LoVo (cell line): ENCODE results near the gene BICDL2.

Experiments used
- DNase-seq: peaks from one replicate; pipeline ENCODE4 v3.0.0-alpha.2; 2016; ENCODE audit warnings: low spot score

Gene BICDL2

DNA sequence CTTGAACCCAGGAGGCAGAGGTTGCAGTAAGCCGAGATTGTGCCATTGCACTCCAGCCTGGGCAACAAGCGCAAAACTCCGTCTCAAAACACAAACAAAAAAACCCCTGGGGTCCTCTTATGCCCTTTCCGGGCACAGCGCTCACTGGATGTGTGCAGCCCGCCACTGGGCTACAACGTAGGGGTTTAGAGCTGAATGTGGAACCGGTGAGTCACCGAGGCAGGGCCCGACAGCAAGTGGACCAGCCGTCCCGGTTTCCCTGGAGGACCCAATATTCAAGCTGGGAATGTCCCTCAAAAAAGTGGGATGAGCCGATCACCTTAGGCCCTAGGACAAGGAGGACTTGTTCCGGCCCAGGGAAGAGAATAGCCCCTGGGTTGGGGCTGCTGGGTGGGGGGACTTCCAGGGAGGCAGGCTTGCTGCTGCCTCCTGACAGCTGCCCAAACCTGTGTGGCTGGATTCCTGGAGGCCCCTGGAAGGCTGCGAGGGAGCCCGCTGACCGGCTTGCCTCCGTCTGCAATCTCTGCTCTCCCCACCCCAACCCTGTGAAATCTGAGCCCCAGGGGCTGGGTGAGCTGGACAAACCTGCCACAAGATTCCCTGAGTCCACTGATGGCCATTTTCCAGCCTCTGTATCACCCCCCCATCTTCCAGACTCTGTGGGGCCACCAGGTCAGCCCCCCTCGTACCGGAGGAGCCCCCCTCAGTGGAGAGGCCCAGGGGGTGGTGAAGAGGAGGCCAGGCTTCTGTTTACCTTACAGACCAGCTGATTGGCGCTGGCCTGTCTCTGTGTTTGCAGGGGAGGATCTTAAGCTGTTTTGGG, 27.0 kb downstream of the BICDL2 start:
- no peak for DNase-seq

GRCh38 chr16:3008690-3009037, 28.1 kb downstream of the BICDL2 start:
- DNase-seq: no peak

DNA sequence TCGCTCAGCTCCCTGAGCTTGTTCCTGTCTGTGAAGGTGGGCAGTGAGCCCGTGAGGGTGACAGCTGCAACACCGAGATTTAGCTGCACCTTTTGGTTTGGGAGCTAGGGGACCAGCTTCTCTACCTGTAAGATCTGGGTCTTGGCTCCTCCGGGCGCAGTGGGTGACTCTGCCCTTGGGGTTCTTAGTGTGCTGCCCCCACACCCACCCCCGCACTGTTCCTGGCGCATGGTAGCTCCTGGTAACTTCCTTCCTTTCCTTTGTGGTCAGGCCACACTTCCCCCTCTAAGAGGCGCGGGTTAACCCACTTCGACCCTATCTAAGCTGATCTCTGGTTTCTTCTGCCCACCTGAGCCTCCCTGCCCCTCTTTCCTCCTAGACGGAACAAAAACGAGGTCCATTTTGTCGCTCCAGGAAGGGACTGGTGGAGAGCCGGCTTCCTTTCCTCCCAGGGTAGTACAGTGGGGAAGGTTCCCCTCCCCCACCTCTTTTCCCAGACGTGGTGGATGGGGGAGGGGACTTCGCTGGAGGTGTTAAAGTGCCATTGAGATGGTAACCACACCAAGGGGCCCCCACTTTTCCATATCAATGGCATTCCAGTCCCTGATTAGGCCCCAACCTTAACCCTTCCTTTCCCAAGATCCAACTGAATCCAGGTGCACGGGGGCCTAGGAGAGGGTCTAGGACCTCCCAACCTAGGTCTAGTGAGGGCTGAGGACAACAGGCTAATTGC, 28.6 kb downstream of the BICDL2 start:
- DNase-seq: no peak

GRCh38 chr16:3007059-3007956, 29.4 kb downstream of the BICDL2 start:
- no peak for DNase-seq

GRCh38 chr16:3004781-3005284, 31.9 kb downstream of the BICDL2 start:
- DNase-seq: peak; percentile 44

- no peak for DNase-seq
Observed at GRCh38 chr16:3004319-3004718, 32.4 kb downstream of the BICDL2 start.

DNA sequence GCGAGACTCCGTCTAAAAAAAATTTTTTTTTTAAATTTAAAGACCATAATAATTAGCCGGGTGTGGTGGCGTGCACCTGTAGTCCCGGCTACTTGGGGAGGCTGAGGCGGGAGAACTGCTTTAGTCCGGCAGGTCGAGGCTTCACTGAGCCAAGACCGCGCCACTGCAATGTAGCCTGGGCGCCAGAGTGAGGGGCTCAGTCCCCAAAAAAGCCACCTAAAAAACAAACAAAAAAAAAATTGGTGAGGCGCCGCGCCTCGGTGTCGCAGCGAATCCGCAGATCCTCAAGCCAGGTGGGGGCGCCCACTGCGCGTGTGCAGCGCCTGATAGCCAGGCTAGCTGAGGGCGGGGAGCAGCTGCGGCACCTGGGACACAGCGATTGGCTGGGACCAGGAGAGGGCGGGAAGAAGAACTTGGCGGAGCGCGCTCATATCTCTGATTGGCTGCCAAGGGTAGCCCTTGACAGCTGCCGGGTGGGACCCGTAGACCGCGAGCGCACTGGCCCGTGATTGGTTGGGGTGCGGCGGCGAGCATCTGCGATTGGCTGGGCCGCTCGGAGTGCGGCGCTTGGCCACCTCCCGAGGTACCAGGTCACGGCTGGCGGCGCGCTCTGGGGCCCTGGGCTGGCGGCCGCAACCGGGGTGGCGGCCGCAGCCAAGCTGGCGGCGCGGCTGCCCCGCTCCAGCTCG, 33.0 kb downstream of the BICDL2 start:
- DNase-seq: peak; percentile 99

- no peak for DNase-seq
Observed at GRCh38 chr16:3001316-3001715, 35.4 kb downstream of the BICDL2 start.

GRCh38 chr16:3000540-3000939, 36.2 kb downstream of the BICDL2 start:
- no peak for DNase-seq

GRCh38 chr16:2999929-3000328, 36.8 kb downstream of the BICDL2 start:
- DNase-seq: no peak

GRCh38 chr16:2996298-2996697, 40.4 kb downstream of the BICDL2 start:
- DNase-seq: no peak

GRCh38 chr16:2992383-2993081, 44.2 kb downstream of the BICDL2 start:
- no peak for DNase-seq

DNA sequence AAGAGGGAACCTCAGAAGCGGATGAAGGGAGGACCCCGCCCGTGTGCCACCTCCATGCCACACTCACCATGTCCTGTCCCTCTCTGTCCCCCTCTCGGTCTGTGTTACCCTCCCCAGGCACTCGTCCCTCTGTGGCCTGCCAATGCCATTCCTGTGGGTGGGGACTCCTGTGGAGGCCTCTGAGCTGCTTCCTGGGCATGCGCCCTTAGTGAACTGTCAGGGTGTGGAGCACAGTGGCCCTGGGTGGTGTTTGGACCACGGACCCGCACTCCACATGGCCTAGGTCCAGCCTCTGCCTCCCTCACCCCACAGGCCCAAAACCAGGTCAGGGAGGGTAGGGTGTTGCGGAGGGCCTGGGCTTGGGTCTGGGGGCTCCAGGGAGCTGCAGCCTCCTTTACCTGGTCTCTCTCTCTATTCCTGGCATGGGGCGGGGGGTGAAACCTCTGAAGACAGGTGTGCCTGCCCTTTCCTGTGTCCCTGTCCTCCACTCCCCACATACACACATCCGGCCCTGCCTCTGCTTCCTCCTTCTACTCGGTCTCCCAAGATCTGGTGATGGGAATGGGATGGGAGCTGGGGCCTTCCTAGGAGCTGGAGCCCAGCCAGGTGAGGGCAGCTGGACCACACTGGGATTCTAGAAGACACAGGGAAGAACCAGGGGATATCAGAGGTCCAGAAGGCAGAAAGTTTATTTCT, 45.0 kb downstream of the BICDL2 start:
- DNase-seq: no peak

DNA sequence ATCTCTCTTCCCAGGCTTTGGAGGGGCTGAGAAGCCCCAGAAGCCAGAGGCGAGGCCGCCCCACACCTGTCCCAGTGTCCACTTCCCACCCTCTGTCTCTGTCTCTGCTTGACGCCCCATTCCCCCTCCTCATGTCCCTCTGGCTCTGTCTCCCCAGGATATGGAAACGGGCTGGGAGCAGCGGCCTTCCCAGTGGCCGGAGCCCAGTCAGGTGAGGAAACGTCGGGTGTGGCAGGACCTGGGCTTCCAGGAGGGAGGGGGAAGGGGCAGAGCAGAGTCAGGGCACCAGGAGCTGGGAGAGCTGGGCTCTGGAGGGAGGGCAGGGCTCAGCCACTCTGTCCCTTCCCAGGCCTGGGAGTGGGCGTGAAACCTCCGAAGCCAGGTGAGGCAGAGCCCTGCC, 45.9 kb downstream of the BICDL2 start:
- DNase-seq: no peak

GRCh38 chr16:2988590-2989099, 48.1 kb downstream of the BICDL2 start:
- DNase-seq: no peak

- no peak for DNase-seq
Observed at GRCh38 chr16:2987833-2988232, 48.9 kb downstream of the BICDL2 start.

GRCh38 chr16:2987286-2987685, 49.5 kb downstream of the BICDL2 start:
- DNase-seq: no peak

GRCh38 chr16:2986623-2987188, 50.0 kb downstream of the BICDL2 start:
- no peak for DNase-seq

DNA sequence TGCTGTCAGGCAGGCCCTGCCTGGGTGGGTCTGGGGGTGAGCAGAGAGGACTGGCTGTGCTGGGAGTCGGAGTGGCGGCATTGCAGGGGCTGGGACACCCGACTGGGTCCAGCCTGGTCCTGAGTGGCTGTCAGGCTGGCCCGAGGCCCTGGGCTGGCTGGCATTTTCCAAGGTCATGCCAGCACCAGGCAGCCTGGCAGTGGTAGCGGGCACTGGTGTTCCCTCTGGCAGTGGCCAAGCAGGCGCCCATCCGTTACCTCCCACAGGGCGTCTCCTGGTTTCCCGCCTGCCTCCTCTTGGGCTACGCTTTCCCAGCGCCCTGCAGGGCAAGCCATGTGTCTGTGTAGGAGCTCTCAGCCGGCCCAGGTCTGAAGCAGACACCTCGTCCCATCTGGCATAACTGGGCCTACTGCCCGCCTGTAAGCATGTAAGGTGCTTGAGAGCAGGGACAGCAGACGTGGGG, 50.8 kb downstream of the BICDL2 start:
- no peak for DNase-seq

GRCh38 chr16:2985462-2985861, 51.3 kb downstream of the BICDL2 start:
- no peak for DNase-seq
